Panc1 (cell line): ENCODE data around the gene SECTM1. TPM values are rescaled to one million over a fixed set of nuclear protein-coding genes. Genes with fewer than 3 reads are reported as not detected.
A peak's percentile ranks its signal among the peaks of the same experiment; 100 is the strongest.

Experiments used
- ATAC-seq: fragments of 200-7000 bp; cut with Tn5 transposase; 2 replicates; pipeline ENCODE4 v1.9.1; 2020; ENCODE audit warnings: mild to moderate bottlenecking, moderate library complexity
- BruUV-seq: library from RNA; stranded (reverse); fragments of 400-500 nt; replicated peaks from 2 replicates; lab custom pipeline; 2021; lab: Mats Ljungman, UMichigan
- CTCF ChIA-PET: fragments of 300-600 bp; sonication (Branson Sonifier 250); formaldehyde crosslinking; loops from one replicate; lab custom pipeline; 2022; ENCODE audit warnings: antibody characterized with exemption; lab: Charles Lee
- POLR2A ChIA-PET: fragments of 300-600 bp; sonication (Branson Sonifier 250); formaldehyde crosslinking; loops from one replicate; lab custom pipeline; 2022; ENCODE audit warnings: antibody characterized with exemption; lab: Charles Lee
- DNase-seq: peaks from one replicate; pipeline ENCODE4 v3.0.0-alpha.2; 2010; ENCODE audit warnings: low read depth, low spot score
- H3K27ac ChIP-seq: 2 replicates; pipeline ENCODE4 v1.5.1; 2011; ENCODE audit warnings: mild to moderate bottlenecking, low read length, inconsistent platforms
- H3K27me3 ChIP-seq: fragments of 200-500 bp; sonication (Bioruptor generic); 2 replicates; pipeline ENCODE4 v1.6.0; 2014; ENCODE audit warnings: low read length, inconsistent platforms; ENCODE audit not compliant: control insufficient read depth, insufficient read depth
- H3K36me3 ChIP-seq: fragments of 200-500 bp; sonication (Bioruptor generic); 2 replicates; pipeline ENCODE4 v1.5.1; 2014; ENCODE audit warnings: inconsistent platforms, mild to moderate bottlenecking, low read length, moderate library complexity; ENCODE audit not compliant: control insufficient read depth, insufficient read depth
- H3K4me1 ChIP-seq: 2 replicates; pipeline ENCODE4 v1.5.1; 2011; ENCODE audit warnings: inconsistent platforms, mild to moderate bottlenecking, low read length, moderate library complexity; ENCODE audit not compliant: control insufficient read depth, insufficient read depth
- H3K4me3 ChIP-seq, 2 experiments: 2 replicates each; pipeline ENCODE4 v1.5.1; 2011 to 2012; ENCODE audit warnings: low read depth in 2 of 2, low read length in 2 of 2, mild to moderate bottlenecking in 2 of 2, inconsistent platforms in 1 of 2, moderate library complexity in 1 of 2
- H3K9me3 ChIP-seq: fragments of 200-500 bp; sonication (Bioruptor generic); 2 replicates; pipeline ENCODE4 v1.5.1; 2014; ENCODE audit warnings: low read depth, mild to moderate bottlenecking, inconsistent platforms, low read length, moderate library complexity; ENCODE audit not compliant: control insufficient read depth, insufficient read depth
- POLR2AphosphoS5 ChIP-seq: IDR thresholded peaks from 2 replicates; pipeline ENCODE4 v1.6.1; 2012; ENCODE audit warnings: mild to moderate bottlenecking, low read depth, low read length, moderate library complexity
- SIN3A ChIP-seq: IDR thresholded peaks from 2 replicates; pipeline ENCODE4 v1.6.1; 2012; ENCODE audit warnings: low read depth, mild to moderate bottlenecking, low read length, moderate library complexity, borderline replicate concordance; ENCODE audit not compliant: insufficient read depth
- TCF7L2 ChIP-seq: IDR thresholded peaks from 2 replicates; pipeline ENCODE4 v1.6.1; 2011; ENCODE audit warnings: mild to moderate bottlenecking, low read depth, low read length, inconsistent platforms
- in situ Hi-C: cut with HindIII; loops from 2 replicates; pipeline ENCODE4 v1.10.0; 2016; ENCODE audit warnings: low sequenced_read_pairs, low pct_unique_long_range_greater_than_20kb
- intact Hi-C: fragments of 100-400 bp; cut with micrococcal nuclease; formaldehyde crosslinking; loops from one replicate; pipeline ENCODE4 v1.10.0; 2022; ENCODE audit not compliant: unreplicated experiment
- total RNA-seq: library from RNA; stranded (reverse); gene quantifications from one replicate; pipeline ENCODE4 v1.2.1, GENCODE V29; 2021; ENCODE audit not compliant: unreplicated experiment
- TF ChIP-seq, protein P1 (sequence below), 2 experiments: IDR thresholded peaks; 2 replicates each; pipeline ENCODE4 v1.6.1; 2011 to 2012; ENCODE audit warnings: low read depth in 2 of 2, control low read depth in 1 of 2, low read length in 1 of 2, mild to moderate bottlenecking in 1 of 2, moderate library complexity in 1 of 2; ENCODE audit not compliant: insufficient read depth in 1 of 2
- TF ChIP-seq, protein P2 (sequence below): fragments of 450-650 bp; IDR thresholded peaks from 2 replicates; pipeline ENCODE4 v1.5.1; 2017; ENCODE audit warnings: mild to moderate bottlenecking

The SECTM1 gene
- total RNA-seq, 1 experiment from 2014 or later = 5.4 TPM

DNA sequence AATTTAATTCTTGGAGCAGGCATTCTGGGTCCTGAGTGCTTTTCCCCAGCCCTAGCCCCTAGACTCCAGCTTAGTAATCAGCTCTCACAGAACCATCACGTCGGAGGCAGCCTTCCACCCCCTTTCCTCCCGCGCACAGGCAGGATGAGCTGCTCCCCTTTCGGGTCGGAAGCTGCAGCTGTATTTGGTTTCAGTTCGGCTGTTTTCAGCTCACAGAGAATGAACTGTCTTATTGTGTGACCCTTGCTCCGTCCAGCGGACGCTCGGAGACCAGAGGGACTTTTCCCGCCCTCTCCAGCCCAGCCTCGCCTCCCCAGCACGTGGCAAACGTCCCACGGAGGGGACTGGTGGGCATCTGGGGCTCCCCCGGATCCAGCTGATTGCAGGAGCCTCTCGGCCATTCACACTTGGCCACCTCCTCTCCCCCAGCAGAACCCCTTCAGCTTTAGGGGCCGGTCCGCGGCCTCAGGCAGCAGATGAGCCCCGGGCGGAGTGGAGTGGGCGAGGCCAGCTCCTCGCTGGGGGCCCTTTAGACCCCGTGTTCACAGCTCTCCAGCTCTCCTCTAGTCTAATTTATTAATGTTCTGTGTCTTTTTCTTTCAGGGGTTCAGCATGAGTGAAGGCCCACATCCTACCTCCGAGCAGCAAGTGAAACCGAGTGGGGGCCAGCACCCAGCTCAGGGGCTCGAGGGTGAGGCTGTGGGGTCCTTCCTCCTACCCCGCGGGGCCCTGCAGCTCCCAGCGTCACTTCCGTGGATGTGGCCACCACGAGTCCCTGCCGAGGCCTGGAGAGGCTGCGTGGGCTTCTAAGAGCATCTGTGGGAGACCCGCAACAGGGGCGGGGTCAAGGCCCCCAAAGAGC is 37.1 kb upstream of the SECTM1 start:
- TF ChIP-seq, protein P1, sequence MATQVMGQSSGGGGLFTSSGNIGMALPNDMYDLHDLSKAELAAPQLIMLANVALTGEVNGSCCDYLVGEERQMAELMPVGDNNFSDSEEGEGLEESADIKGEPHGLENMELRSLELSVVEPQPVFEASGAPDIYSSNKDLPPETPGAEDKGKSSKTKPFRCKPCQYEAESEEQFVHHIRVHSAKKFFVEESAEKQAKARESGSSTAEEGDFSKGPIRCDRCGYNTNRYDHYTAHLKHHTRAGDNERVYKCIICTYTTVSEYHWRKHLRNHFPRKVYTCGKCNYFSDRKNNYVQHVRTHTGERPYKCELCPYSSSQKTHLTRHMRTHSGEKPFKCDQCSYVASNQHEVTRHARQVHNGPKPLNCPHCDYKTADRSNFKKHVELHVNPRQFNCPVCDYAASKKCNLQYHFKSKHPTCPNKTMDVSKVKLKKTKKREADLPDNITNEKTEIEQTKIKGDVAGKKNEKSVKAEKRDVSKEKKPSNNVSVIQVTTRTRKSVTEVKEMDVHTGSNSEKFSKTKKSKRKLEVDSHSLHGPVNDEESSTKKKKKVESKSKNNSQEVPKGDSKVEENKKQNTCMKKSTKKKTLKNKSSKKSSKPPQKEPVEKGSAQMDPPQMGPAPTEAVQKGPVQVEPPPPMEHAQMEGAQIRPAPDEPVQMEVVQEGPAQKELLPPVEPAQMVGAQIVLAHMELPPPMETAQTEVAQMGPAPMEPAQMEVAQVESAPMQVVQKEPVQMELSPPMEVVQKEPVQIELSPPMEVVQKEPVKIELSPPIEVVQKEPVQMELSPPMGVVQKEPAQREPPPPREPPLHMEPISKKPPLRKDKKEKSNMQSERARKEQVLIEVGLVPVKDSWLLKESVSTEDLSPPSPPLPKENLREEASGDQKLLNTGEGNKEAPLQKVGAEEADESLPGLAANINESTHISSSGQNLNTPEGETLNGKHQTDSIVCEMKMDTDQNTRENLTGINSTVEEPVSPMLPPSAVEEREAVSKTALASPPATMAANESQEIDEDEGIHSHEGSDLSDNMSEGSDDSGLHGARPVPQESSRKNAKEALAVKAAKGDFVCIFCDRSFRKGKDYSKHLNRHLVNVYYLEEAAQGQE (IDR thresholded peaks at IDR 0.05; ENCODE audit: insufficient read depth in 1 of 2, low read depth in 2 of 2, low read length in 1 of 2) = no peak
- TF ChIP-seq TCF7L2 (no peak), POLR2AphosphoS5 (no peak), SIN3A (no peak)
- TF ChIP-seq, protein P2, sequence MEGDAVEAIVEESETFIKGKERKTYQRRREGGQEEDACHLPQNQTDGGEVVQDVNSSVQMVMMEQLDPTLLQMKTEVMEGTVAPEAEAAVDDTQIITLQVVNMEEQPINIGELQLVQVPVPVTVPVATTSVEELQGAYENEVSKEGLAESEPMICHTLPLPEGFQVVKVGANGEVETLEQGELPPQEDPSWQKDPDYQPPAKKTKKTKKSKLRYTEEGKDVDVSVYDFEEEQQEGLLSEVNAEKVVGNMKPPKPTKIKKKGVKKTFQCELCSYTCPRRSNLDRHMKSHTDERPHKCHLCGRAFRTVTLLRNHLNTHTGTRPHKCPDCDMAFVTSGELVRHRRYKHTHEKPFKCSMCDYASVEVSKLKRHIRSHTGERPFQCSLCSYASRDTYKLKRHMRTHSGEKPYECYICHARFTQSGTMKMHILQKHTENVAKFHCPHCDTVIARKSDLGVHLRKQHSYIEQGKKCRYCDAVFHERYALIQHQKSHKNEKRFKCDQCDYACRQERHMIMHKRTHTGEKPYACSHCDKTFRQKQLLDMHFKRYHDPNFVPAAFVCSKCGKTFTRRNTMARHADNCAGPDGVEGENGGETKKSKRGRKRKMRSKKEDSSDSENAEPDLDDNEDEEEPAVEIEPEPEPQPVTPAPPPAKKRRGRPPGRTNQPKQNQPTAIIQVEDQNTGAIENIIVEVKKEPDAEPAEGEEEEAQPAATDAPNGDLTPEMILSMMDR = no peak
- Histone ChIP-seq H3K27me3 (no peaks in the 10 kb centered on the region), H3K27ac (no peak overlapping the region), H3K4me3 (peak overlapping the region in 1 of 2 experiments; percentile 13; a peak in 1 of 4 replicates), H3K36me3 (no peaks in the 10 kb centered on the region), H3K9me3 (no peaks in the 10 kb centered on the region), H3K4me1 (no peaks in the 10 kb centered on the region)
- intact Hi-C loops = no loop called here
- DNase-seq = no peak
- in situ Hi-C loops = no loop called here
- POLR2A ChIA-PET = no interaction called here
- CTCF ChIA-PET = interaction anchor here (0.6 kb wide), 2 partner anchors 40 to 53 kb away, joined by 4 to 5 read pairs; no protein-coding TSS in a partner anchor
- ATAC-seq = no peak
- no TSS peak for BruUV-seq

DNA sequence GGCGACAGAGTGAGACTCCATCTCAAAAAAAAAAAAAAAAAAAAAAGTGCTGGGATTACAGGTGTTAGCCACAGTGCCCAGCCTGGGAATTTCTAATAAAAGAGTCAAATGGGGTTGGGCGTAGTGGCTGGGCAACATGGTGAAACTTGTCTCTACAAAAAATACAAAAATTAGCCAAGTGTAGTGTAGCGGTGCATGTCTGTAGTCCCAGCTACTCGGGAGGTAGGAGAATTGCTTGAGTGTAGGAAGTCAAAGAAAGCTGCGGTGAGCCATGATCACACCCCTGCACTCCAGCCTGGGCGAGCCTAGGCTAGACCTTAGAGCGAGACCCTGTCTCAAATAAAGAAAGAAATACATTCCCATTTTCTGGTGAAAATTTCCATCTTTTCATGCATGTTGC is 35.6 kb upstream of the SECTM1 start:
- TF ChIP-seq TCF7L2 (no peak), POLR2AphosphoS5 (no peak), SIN3A (no peak)
- TF ChIP-seq, protein P2 = no peak
- TF ChIP-seq, protein P1 (IDR thresholded peaks at IDR 0.05; ENCODE audit: insufficient read depth in 1 of 2, low read depth in 2 of 2, low read length in 1 of 2) = no peak
- POLR2A ChIA-PET = no interaction called here

More for the DNA sequence above, 35.6 kb upstream of the SECTM1 start:
- Histone ChIP-seq H3K4me1 (no peaks in the 10 kb centered on the region), H3K4me3 (no peak overlapping the region), H3K27me3 (no peaks in the 10 kb centered on the region), H3K36me3 (no peaks in the 10 kb centered on the region), H3K27ac (no peak overlapping the region), H3K9me3 (no peaks in the 10 kb centered on the region)
- BruUV-seq = no TSS peak
- CTCF ChIA-PET = no interaction called here
- DNase-seq (no peak), ATAC-seq (no peak)
- intact Hi-C loops = no loop called here
- in situ Hi-C loops = no loop called here
